HPDE6-E6E7 (cell line): ENCODE measurements around the gene KCTD12.

Experiments used
- DNase-seq: peaks from one replicate; pipeline ENCODE4 v3.0.0; 2011; ENCODE audit warnings: missing footprints; ENCODE audit errors: extremely low spot score

The KCTD12 gene

DNA sequence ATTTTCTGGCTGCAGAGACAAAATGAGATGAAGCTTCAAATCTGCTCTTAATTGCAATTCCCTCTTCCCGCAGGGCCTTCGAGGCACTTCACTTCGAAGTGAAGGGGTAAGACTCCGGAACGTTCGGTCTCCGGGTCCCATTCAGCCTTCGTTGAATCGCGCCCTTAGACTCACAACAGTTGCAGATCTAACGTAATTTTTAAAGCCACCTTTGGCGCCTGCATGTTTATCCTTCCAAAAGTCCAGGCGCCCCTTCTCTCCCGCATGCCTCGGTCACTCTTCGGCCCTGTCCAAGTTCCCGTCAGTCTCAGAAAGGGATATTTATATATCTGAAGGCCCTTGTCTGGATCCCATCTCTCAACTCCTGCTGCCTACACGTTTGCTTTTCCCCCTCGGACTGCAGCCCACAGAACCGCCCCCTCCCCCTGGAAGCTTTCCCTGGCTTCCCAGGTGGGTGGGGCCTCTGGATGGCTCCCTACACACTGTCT is 915 bp upstream of the KCTD12 start:
- DNase-seq = no peak

DNA sequence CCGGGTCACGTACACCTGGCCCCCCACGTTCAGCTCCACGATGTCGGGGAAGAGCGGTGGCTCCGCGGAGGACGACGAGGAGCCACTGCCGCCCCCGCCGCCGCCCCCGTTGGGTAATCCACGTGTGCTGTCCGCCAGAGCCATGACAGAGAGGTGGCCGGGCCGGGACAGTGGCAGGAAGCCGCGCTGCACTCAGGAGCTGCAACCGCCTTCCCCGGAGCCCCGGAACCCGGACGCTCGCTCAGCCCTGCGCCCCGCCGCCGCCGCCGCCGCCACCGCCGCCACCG is 257 bp downstream of the KCTD12 start:
- DNase-seq = no peak

DNA sequence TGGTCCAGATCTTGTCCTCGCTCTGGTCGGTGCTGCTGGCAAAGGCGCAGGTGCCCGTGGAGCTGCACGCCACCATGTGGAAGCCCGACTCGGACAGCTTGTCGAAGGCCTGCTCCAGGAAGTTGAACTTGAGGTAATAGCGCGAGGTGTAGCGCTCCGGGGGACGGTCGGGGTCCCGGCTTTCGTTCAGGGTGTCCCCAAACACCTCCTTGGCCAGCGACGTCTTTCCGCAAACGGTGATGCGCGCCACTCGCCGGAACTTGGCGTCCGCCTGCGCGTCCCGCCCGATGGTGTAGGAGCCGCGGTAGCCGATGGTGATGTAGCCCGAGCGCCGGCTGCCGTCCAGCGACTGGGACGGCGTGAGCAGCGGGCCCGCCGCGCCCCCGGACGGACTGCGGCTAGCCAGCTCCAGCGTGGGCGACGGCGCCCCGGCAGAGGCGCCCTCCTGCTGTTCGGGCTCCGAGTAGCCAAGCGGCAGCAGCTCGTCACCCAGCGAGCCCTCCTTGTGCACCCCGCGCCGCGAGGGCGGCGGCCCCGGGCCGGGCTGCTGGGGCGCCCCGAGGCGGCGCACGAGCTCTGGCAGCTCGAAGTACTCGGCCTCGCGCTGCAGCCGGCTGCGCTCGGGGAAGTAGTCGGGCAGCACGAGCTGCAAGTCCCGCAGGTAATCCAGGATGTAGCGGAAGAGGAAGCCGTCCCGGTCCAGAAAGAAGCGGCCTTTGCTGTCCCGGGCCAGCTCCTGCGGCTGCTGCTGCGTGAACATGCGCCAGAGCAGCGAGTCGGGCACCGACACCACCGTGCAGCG is 801 bp downstream of the KCTD12 start:
- no peak for DNase-seq

DNA sequence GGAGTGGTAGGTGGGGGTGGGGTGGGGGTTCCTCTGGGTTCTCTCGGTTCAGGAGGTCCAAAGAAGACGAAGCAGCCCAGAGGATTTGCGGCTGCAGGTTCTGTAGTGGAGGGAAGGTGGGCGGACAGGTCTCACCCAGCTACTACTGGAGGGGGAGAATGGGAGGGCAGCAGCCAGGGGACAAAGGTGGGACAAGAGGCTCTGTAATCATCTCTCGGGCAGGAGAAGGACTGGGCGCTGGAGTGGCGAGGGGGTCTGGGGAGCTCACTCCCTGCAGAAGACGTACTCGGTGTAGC is 1.4 kb downstream of the KCTD12 start:
- no peak for DNase-seq

DNA sequence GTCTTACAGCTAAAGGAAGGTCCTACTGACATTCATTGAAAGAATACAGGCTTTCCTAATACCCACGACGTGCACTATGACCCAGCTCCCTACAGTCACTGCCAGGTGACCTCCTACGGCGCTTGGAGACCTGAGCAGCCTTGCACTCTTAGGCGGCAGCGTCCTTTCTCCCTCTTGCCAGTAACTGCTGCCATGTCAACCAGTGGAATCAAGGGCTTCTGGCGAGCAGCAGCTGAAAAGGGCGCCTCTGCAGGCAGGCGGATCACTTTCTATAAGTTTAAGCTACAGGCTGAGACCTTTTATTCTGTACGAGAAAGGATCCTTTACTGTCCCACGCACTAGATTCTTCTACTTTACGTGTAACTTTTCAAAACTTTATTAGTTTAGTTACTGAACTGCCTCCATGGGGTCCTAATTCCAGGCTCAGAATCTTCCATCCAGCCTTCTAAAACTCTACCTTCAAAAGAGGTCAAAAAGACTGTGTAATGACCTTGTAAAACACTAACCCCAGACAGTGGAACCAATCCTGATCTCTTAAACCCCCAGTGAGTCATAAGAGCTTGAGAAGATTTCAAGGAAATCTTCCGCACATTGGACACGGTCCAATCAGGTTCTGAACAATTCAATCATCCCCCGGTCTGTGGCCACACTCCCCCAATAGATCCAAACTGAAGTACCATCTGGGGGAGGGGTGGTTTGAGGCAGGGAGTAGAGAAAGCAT is 1.9 kb downstream of the KCTD12 start:
- DNase-seq = no peak

DNA sequence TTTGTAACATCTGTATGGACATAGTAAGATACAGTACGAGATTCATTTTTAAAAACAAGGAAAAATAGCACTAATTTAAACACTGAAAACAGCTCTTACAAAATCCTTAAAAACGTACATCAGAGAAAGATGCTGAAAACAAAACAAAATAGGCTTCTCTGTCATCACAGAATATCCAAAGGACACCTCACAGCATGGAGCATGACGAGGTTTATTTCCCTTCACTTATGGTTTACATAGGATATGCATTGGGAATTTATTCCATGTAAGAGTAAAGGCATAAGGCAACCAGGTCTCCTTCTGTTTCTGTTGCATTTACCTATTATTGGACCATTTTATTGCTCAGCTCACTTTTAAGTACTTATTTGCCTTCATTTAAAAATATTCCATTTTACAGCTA is 3.0 kb downstream of the KCTD12 start:
- DNase-seq = no peak

DNA sequence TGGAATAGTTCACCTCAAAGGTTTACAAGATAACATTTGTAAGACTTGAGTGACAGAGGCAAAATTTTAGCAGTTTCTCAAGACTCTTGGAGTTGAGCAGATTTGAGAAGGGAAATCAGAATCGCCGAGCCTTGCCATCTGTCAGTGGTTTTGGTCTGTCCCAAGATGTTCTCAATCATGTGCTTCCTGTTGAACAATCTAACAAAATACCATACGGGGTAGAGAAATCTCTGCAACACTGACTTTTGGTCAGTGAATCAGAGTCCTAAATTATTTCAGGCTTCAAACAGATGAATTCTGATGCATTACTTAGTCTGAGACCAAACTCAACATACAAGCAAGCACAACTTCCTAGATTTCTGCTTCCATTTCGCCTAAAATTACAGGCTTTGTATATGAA is 3.8 kb downstream of the KCTD12 start:
- no peak for DNase-seq

DNA sequence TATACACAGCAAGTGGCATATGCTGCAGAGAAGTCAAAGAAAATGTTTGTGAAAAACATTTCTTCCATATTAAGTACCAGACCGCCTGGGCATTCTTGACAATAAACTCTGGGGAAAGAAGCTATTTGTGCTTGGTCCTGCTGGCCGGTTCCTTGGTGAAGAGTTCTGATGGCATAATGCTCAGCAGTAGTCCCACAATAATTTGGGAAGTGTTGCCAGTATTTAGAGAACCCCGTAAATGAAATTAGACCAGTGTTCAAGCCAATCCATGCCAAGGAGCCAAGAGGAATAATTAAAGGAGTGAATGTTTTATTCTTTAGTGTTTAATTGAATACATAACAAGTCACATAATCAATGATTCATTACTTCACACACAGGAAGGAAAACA is 6.3 kb downstream of the KCTD12 start:
- no peak for DNase-seq

DNA sequence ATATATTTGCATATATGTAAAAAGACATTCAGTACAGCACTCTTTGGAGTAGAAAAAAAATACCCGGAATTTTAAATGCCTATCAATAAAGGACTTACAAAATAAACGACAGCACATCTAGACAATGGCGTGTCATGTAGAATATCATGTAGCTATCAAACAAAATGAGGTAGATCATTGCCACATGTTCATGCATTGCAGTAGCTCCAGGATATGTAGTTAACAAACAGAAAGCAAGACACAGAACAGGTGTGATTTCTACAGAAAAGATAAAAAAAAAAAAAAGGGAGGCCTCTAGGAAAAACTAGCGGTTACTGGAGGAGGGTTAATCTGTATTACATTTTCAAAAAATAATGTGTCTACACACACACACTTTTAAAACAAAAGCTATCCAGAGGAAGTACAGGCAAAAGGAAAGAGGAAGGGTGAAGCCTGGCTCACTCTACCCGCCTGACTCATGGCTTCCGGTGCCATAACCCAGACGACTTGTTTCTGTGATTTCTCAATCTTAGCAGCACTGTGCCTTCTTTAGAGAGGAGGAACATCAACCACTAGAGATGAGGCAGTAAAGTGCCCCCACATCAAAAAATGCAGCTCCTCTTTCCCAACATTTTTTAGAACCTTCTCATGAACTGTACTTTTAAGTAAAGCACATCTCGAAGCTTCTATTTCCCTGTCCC is 6.9 kb downstream of the KCTD12 start:
- DNase-seq = no peak

DNA sequence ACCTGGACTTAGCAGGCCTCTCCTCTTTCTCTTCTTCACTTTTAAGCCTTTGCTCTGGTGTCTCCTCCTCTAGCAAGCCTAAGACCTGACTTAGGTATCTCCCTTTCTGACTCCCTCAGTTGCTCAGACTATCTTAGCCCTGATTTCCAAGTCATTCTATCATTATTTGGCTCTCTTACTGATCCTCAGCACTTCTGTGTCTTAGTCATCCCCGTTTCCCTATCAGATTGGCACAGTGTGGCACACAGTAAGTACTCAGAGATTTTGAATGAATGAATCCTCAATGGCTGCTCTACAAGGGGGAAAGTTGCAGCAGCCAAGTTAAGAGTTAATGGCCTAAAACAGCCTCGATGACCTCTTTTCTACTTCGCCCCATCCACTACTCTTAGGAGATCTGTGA is 8.2 kb downstream of the KCTD12 start:
- no peak for DNase-seq

DNA sequence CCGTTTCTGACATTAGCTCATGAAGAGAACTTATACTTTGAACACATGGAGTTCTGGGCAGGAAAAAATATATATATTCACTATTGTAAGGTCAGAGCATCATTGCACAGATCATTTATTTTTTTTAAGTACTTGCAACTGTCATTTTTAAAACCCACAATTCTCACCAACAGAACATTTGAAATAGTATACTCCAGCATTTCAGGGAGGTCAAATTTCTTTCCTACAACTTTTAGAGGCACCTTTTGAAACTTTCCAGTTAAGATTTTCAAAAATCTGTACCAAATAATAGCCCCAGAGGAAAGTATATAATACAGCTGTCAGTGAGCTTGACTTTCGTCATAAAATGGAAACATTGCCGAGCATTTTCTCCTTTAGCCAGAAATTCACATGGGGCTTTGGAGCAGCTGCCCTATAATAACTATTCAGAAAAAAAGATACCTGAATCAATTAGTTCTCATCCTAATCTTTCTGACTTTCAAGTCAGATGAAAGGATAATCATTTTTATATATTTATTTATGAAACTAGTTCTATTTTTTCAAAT is 10.9 kb downstream of the KCTD12 start:
- no peak for DNase-seq

DNA sequence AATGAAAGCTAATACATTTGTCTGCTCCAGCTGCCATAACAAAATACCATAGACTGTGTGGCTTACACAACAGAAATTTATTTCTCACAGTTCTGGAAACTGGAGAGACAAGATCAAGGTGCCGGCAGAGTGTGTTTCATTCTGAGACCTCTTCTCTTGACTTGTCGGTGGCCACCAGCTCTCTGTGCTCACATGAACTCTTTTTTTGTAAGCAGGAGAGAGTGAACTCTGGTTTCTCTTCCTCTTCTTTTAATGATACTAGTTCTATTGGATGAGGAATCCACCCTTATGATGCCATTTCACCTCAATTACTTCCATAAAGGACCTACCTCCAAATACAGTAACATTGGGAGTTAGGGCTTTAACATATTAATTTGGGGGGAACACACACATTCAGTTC is 11.7 kb downstream of the KCTD12 start:
- DNase-seq = no peak

DNA sequence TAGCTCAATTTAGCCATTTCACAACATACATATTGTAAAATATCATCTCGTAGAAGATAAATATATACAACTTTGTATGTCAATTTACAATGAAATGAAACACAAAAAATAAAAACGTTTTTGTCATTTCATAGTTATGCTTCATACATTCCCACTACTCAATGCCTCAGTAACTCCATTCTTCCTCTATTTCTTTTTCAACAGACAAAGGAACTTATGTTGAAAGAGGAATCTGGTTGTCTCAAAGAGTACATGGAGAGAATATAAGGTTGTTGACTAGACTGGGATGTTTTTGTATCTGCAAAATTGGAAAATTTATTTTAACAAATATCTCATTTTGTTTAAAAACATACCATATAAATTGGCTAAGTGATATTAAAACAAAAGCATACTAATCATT is 12.8 kb downstream of the KCTD12 start:
- DNase-seq = no peak

DNA sequence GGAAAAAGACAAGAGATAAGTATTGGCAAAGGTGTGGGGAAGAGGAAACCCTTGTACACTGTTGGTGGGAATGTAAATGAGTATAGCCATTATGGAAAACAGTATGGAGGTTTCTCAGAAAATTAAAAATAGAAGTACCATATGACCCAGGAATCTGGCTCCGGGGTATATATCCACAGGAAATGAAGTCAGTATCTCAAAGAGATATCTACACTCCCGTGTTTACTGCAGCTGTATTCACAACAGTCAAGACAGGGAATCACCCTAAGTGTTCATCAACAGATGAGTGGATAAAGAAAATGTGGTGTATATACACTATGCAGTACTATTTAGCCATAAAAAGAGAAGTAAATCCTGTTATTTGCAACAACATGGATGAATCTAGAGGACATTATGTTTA is 13.5 kb downstream of the KCTD12 start:
- DNase-seq = no peak

DNA sequence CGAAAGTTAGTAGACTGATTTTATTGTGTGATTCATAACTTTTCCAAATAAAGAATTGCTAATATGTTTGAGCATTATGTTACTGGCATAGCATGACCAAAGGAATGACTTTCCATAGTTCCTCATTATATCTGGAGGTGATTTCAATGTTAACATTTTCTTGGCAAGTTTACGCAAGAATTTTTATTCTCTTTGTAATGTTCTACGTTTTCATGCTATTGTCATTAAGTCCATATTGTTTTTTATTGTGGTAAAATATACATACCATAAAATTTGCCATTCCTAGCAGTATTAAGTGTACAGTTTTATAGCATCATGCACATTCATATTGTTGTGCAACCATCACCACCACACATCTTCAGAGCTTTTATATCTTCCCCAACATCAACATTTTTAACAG is 14.8 kb downstream of the KCTD12 start:
- DNase-seq = no peak

DNA sequence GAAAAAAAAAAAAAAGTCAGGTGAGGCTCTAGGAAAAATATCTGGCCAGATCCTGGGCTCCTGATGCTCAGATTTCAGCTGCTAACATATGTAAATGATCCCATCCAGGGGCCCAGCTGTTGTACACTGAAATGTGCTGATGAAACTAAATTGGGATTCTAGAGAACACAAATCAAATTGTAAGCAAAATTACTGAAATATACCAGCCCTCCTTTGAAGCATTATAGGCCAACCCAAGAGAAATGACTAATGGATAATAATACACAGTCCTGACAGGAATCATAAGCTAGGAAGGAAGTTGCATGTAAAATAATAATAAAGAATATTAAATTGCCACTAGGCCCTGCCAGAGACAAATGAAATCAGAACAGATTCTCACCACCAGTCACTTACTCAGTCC is 17.8 kb downstream of the KCTD12 start:
- no peak for DNase-seq

DNA sequence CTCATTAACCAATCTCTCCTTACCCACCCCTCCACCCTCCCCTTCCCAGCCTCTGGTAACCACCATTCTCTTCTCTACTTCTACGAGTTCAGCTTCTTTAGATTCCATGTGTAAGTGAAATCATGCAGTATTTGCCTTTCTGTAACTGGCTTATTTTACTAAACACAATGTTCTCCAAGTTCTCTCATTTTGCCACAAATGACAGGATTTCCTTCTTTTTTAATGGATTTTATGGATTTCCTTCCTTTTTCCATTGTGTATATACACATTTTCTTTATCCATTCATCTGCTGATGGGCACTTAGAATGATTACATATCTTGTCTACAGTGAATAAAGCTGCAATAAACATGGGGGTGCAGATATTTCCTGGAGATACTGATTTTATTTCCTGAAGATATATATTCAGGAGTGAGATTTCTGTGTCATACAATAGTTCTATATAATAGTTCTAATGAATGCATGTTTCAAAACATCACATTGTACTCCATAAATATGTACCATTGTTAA is 20.2 kb downstream of the KCTD12 start:
- DNase-seq = no peak

DNA sequence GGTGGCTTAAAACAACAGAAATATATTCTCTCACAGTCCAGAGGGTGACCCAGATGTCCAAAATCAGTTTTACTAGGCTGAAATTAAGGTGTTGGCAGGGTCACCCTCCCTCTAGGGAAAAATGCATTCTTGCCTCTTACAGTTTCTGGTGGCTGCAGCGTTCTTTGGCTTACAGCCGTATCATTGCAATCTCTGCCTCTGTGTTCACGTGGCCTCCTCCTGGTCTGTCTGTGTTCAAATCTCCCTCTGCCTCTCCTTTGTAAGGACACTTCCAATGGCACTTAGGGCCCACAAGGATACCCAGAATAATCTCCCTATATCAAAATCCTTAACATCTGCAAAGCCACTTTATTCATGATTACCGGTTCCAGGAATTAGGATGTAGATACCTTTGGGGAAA is 21.1 kb downstream of the KCTD12 start:
- DNase-seq = no peak

DNA sequence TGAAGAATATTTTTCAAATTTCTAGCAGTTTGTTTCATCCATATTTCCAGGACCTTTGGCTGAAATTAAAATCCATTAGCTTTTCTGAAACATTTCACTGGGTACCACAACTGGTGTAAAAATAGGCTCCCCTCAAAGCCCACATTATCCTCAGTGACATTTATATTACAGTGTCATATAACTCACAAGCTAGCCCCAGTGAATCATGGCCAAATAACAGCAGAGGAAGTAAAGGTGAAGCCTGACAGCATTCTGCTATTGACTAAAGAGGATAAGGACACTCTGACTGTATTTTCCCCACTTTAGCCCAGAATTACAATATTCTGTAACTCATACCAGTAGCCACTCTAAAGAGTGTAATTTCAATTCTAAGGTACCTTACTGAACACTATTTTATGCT is 21.9 kb downstream of the KCTD12 start:
- DNase-seq = no peak

DNA sequence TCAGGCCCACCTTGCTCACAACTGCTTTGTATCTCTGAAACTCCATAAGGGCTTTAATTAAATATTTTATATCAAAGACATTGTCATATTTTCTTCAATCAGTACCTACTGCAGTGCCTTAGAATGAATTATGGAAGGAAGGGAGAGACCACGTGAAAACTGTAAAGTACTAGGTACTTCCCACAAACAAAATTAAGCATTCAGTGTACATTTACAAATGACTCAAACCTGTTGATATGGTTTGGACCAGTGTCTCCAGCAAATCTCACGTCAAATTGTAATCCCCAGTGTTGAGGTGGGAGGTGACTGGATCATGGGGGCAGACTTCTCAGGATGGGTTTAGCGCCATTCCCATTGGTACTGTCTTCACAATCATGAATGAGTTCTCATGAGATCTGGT is 23.2 kb downstream of the KCTD12 start:
- DNase-seq = no peak

DNA sequence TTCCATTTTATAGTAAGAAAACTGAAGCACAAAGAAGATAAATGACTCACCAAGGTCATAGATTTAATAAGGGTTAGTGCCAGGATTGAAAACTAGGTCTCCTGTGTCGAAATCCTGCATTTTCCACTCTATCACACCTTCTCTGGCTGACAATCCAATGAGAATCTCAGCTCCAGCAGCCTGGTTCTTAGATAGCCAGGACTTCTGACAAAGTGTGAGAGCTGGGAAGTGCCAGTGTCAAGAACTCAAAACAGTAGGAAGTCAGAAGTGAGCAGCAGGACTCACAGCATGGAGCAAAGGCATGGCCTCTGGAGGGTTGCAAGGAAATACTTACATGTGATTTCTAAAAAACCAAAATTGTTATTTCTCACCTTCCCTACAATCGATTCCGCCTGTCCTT is 24.3 kb downstream of the KCTD12 start:
- no peak for DNase-seq

DNA sequence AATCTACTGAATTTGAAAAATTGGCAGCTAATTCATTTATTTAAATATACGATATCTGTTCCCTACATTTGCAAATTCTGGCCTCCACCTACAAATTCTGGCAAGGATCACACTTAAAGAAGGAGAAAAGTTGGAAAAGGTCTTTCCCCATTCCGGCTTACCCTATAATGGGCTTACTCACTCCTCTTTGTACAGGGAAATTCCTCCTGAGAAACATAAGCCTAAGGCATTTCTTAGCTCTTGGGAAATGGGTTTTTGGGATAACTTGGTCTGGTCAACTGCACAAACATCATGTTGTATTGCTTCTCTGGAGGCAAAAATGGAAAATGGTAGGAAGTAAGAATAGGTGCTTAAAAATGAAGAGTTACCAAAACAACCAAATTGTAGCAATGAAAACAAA is 25.5 kb downstream of the KCTD12 start:
- no peak for DNase-seq

DNA sequence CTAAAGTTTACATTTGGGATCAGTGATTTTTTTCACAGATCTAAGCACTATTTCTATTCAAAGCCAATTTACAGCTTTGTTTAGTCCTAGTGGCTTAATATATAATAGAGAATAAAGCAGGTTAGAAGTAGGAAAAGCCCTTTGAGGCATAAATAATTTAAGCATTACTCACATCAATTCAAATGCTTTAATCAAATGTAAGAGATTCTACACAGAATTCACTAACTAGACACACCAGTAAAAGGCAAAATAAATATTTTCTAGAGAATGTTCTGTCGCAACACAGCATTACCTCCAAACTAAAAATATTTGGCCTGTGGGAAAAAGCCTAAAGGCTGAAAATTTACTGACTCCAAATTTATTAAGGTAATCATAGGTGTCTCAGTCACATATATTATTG is 31.3 kb downstream of the KCTD12 start:
- no peak for DNase-seq
